ENCODE data around the gene CDYL.
"Not testable (repeated sequence)": the region's sequence is repeated elsewhere in the genome, so short reads cannot be mapped to it uniquely, and the experiment has no call there.

Gene CDYL

GRCh38 chr6:4861564-4861963 lies 85.4 kb downstream of the CDYL start:
- DNase-seq (ENCODE audit: low spot score), result no peak
- Histone ChIP-seq H3K27me3 (ENCODE audit: insufficient read depth, poor library complexity, severe bottlenecking) (no peaks in the 10 kb centered on the region), H3K36me3 (ENCODE audit: low read depth) (peaks cover 10% of the 10 kb centered on the region), H3K9me3 (ENCODE audit: severe bottlenecking) (no peaks in the 10 kb centered on the region), H3K27ac (ENCODE audit: poor library complexity, severe bottlenecking) (no peak overlapping the region), H3K4me1 (ENCODE audit: insufficient read depth, poor library complexity, severe bottlenecking) (no peaks in the 10 kb centered on the region), H3K4me3 (ENCODE audit: severe bottlenecking) (no peak overlapping the region)
- no peak for TF ChIP-seq CTCF (IDR thresholded peaks at IDR 0.05; ENCODE audit: poor library complexity, severe bottlenecking)
- no peak for ATAC-seq (ENCODE audit: low read depth)

- DNase-seq (ENCODE audit: low spot score) (no peak), ATAC-seq (ENCODE audit: low read depth) (no peak)
- Histone ChIP-seq H3K4me1 (ENCODE audit: insufficient read depth, poor library complexity, severe bottlenecking) (no peaks in the 10 kb centered on the region), H3K9me3 (ENCODE audit: severe bottlenecking) (no peaks in the 10 kb centered on the region), H3K4me3 (ENCODE audit: severe bottlenecking) (no peak overlapping the region), H3K27me3 (ENCODE audit: insufficient read depth, poor library complexity, severe bottlenecking) (no peaks in the 10 kb centered on the region), H3K27ac (ENCODE audit: poor library complexity, severe bottlenecking) (no peak overlapping the region), H3K36me3 (ENCODE audit: low read depth) (peaks cover 10% of the 10 kb centered on the region)
- no peak for TF ChIP-seq CTCF (IDR thresholded peaks at IDR 0.05; ENCODE audit: poor library complexity, severe bottlenecking)
Observed at GRCh38 chr6:4864519-4864918, 88.3 kb downstream of the CDYL start.

GRCh38 chr6:4865006-4865405 lies 88.8 kb downstream of the CDYL start:
- H3K27me3 ChIP-seq (ENCODE audit: insufficient read depth, poor library complexity, severe bottlenecking); H3K4me3 ChIP-seq (ENCODE audit: severe bottlenecking); H3K36me3 ChIP-seq (ENCODE audit: low read depth); DNase-seq (ENCODE audit: low spot score); H3K9me3 ChIP-seq (ENCODE audit: severe bottlenecking); ATAC-seq (ENCODE audit: low read depth); H3K4me1 ChIP-seq (ENCODE audit: insufficient read depth, poor library complexity, severe bottlenecking); H3K27ac ChIP-seq (ENCODE audit: poor library complexity, severe bottlenecking): not testable (repeated sequence)

GRCh38 chr6:4870821-4871494 lies 94.8 kb downstream of the CDYL start:
- DNase-seq (ENCODE audit: low spot score) (no peak), ATAC-seq (ENCODE audit: low read depth) (no peak)
- H3K4me1 ChIP-seq (ENCODE audit: insufficient read depth, poor library complexity, severe bottlenecking), result peaks cover 6% of the 10 kb centered on the region

GRCh38 chr6:4871825-4872224 lies 95.6 kb downstream of the CDYL start:
- Histone ChIP-seq H3K36me3 (ENCODE audit: low read depth) (no peaks in the 10 kb centered on the region), H3K9me3 (ENCODE audit: severe bottlenecking) (no peaks in the 10 kb centered on the region), H3K4me3 (ENCODE audit: severe bottlenecking) (no peak overlapping the region), H3K27me3 (ENCODE audit: insufficient read depth, poor library complexity, severe bottlenecking) (no peaks in the 10 kb centered on the region), H3K27ac (ENCODE audit: poor library complexity, severe bottlenecking) (no peak overlapping the region), H3K4me1 (ENCODE audit: insufficient read depth, poor library complexity, severe bottlenecking) (peaks cover 6% of the 10 kb centered on the region)
- TF ChIP-seq CTCF (IDR thresholded peaks at IDR 0.05; ENCODE audit: poor library complexity, severe bottlenecking), result no peak
- ATAC-seq (ENCODE audit: low read depth) (no peak), DNase-seq (ENCODE audit: low spot score) (no peak)

More at GRCh38 chr6:4870821-4871494, 94.8 kb downstream of the CDYL start:
- Histone ChIP-seq H3K9me3 (ENCODE audit: severe bottlenecking) (no peaks in the 10 kb centered on the region), H3K36me3 (ENCODE audit: low read depth) (peaks cover 4% of the 10 kb centered on the region), H3K27ac (ENCODE audit: poor library complexity, severe bottlenecking) (no peak overlapping the region), H3K4me3 (ENCODE audit: severe bottlenecking) (no peak overlapping the region), H3K27me3 (ENCODE audit: insufficient read depth, poor library complexity, severe bottlenecking) (no peaks in the 10 kb centered on the region)
- no peak for TF ChIP-seq CTCF (IDR thresholded peaks at IDR 0.05; ENCODE audit: poor library complexity, severe bottlenecking)
